Stimulated activated CD4-positive, alpha-beta T cell treated with anti-CD3 and anti-CD28 coated beads, TNF-alpha, amount 100 ng/mL, for 48 hours (primary cell): ENCODE results near the gene POLR1E.

ENCODE experiments used
- DNase-seq, 3 donors: peaks; one replicate each; pipeline ENCODE4 v3.0.0-alpha.2; 2020; ENCODE audit warnings: low read depth in 3 of 3

Gene POLR1E

GRCh38 chr9:37485389-37486255 is at the start of gene POLR1E:
TSS of gene POLR1E (plus strand) at chr9:37485948. CDS start at chr9:37486048, 100 bp downstream.
- peak; percentile 92 to 96 (median 94) for DNase-seq

GRCh38 chr9:37436540-37436939 is 49.2 kb upstream of the POLR1E start:
- no peak for DNase-seq

GRCh38 chr9:37437010-37437409 is 48.7 kb upstream of the POLR1E start:
- DNase-seq = no peak

GRCh38 chr9:37437621-37438020 is 48.1 kb upstream of the POLR1E start:
- no peak for DNase-seq

- no peak for DNase-seq
Measured at GRCh38 chr9:37438359-37438758, 47.4 kb upstream of the POLR1E start.

- DNase-seq = no peak
Measured at GRCh38 chr9:37441776-37442370, 43.9 kb upstream of the POLR1E start.

- DNase-seq = no peak
Measured at GRCh38 chr9:37442556-37442955, 43.2 kb upstream of the POLR1E start.

GRCh38 chr9:37443566-37443965 is 42.2 kb upstream of the POLR1E start:
- no peak for DNase-seq

GRCh38 chr9:37444890-37445289 is 40.9 kb upstream of the POLR1E start:
- DNase-seq = no peak

- DNase-seq = no peak
Measured at GRCh38 chr9:37445832-37446231, 39.9 kb upstream of the POLR1E start.

GRCh38 chr9:37446401-37446800 is 39.3 kb upstream of the POLR1E start:
- DNase-seq = no peak

GRCh38 chr9:37447111-37447510 is 38.6 kb upstream of the POLR1E start:
- DNase-seq = no peak

- DNase-seq = no peak
Measured at GRCh38 chr9:37449862-37450632, 35.7 kb upstream of the POLR1E start.

GRCh38 chr9:37451628-37452027 is 34.1 kb upstream of the POLR1E start:
- DNase-seq = no peak

- DNase-seq = no peak
Measured at GRCh38 chr9:37452611-37453010, 33.1 kb upstream of the POLR1E start.

GRCh38 chr9:37453827-37454226 is 31.9 kb upstream of the POLR1E start:
- no peak for DNase-seq

GRCh38 chr9:37454238-37454637 is 31.5 kb upstream of the POLR1E start:
- DNase-seq = no peak

- no peak for DNase-seq
Measured at GRCh38 chr9:37455884-37456647, 29.7 kb upstream of the POLR1E start.

GRCh38 chr9:37456817-37457216 is 28.9 kb upstream of the POLR1E start:
- DNase-seq = no peak

- DNase-seq = no peak
Measured at GRCh38 chr9:37464006-37464405, 21.7 kb upstream of the POLR1E start.

GRCh38 chr9:37464426-37465248 is 21.1 kb upstream of the POLR1E start:
- peak; percentile 41 to 75 (median 44) for DNase-seq
